GM19025 (cell line): ENCODE results near the gene SH3D19.
"Not testable (repeated sequence)": the region's sequence is repeated elsewhere in the genome, so short reads cannot be mapped to it uniquely, and the experiment has no call there.

Experiments used
- ATAC-seq: cut with Tn5 transposase; IDR thresholded peaks from one replicate; pipeline ENCODE4 v1.9.1; 2021; ENCODE audit warnings: mild to moderate bottlenecking, low read depth, moderate library complexity; ENCODE audit not compliant: unreplicated experiment

SH3D19 gene

DNA sequence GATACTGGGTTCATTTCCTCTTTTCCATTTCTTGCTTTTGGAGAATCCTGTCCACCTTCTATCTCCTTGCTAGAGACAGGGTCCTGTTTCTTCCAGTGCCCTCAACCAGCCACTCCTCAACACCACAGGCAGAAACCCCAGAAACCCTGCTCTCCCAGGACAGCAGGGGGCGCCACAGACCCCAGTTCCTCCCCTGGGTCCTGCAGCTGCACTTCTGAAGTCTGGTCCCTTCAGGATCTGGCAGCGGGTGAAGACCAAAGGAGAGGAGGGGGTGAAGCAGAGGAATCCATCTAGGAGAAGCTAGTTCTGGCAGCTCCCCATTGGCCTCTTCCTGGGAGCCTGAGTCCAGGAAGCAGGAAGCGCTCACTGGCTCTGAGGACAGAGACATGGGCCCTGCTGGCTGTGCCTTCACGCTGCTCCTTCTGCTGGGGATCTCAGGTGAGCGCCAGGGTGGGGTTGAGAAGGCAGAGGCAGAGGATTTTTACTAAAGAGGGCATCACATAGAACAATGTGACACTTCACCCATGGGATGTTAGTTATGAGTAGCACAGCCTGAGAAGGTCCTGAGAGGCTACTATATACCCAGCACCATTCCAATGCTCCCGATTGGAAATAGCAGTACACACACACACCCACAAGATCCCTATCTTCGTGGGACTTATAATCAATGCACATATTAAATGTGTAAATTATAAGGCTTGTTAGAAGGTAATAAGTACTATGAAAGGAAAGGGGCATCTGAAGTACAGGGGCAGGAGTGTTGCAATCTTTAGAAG lies 48.4 kb downstream of the SH3D19 start, which contains the start of gene PRSS48:
PRSS48 (plus strand) TSS at position 375 of the 776 bp plus-strand sequence; CDS start at position 387, 12 bp downstream.
- no peak for ATAC-seq

DNA sequence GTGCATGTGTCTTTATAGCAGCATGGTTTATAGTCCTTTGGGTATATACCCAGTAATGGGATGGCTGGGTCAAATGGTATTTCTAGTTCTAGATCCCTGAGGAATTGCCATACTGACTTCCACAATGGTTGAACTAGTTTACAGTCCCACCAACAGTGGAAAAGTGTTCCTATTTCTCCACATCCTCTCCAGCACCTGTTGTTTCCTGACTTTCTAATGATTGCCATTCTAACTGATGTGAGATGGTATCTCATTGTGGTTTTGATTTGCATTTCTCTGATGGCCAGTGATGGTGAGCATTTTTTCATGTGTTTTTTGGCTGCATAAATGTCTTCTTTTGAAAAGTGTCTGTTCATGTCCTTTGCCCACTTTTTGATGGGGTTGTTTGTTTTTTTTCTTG lies 56.5 kb downstream of the SH3D19 start:
- not testable (repeated sequence) for ATAC-seq

DNA sequence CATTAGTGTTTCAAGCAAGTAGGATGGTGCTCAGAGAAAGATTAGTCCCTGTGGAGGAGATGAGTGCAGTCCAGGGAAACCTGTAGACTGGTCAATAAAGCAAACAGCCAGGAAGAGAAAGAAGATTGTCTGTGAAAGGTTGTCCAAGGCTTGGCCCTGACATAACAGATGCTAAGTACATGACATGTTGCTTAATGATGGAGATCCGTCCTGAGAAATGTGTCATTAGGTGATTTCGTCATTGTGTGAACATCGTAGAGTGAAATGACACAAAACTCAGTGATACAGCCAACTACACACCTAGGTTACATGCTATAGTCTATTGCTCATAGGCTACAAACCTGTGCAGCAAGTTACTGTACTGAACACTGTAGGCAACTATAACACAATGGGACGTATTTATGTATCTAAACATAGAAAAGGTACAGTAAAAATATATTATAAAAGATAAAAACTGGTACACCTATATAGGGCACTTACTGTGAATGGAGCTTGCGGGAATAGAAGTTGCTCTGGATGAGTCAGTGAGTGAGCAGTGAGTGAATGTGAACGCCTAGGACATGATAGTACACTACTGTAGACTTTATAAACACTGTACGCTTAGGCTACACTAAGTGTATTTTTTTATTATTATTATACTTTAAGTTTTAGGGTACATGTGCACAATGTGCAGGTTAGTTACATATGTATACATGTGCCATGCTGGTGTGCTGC lies 57.4 kb downstream of the SH3D19 start:
- no peak for ATAC-seq

DNA sequence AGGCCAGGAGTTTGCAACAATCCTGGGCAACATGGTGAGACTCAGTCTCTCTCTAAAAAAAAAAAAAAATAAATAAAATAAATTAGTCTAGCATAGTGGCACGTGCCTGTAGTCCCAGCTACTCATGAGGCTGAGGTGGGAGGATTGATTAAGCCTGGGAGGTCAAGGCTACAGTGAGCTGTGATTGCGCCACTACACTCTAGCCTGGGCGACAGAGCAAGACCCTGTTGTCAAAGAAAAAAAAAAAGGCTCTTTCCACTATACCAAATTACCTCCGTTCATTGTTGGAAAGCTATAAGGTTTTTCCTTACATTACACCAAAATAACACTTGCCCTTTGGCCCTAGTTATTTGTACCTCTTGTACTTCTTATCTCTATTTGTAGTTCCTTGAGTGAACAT lies 58.3 kb downstream of the SH3D19 start:
- ATAC-seq = no peak

DNA sequence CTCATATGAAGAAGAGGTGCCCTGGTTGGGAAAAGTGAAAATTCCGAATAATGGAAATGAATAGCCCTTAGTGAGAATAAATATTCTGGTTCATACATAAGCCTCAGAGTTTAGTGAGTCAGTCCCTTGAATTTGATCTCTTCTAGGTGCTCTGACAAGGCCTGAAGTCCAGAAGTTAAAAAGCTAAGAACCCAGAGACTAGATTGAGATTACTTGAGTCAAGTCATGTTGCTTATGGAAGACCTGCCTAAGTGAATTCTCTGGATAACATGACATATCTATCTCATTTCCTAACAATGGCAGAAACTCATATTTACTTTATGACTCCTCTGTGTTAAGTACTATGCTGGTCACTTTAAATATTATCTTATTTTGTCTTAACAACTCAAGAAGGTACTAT lies 58.9 kb downstream of the SH3D19 start:
- ATAC-seq = no peak

DNA sequence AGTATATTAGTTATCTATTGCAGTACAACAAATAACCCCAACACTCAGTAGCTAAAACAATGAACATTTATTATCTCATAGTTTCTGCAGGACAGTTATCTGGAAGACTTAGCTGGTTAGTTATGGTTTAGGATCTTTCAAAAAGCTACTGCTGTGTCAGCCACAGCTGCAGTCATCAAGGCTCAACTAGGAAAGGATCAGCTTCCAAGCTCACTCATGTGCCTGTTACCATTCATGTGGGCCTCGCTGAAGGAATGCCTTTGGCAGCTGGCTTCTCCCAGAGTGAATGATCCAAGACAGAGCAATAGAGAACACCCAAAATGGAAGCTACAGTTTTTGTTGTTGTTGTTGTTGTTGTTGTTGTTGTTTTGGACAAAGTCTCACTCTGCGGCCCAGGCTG lies 62.0 kb downstream of the SH3D19 start:
- no peak for ATAC-seq

DNA sequence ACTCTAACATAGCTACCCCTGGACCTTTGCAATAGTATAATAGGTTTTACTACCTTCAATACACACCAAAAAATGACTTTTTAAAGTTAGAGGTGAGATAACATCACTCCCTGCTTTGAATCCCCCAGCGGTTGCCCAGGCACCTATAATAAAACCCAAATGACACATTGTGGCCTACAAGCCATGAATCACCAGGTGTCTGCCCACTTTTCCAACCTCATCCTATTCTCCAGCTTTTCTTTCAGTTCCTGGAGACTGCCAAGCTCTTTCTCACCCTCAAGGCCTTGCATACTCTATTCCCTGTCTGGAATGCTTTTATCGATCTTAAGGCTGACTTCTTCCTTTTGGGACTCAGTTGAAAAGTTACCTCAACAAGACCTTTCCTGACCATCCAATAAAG lies 64.9 kb downstream of the SH3D19 start:
- ATAC-seq = no peak

DNA sequence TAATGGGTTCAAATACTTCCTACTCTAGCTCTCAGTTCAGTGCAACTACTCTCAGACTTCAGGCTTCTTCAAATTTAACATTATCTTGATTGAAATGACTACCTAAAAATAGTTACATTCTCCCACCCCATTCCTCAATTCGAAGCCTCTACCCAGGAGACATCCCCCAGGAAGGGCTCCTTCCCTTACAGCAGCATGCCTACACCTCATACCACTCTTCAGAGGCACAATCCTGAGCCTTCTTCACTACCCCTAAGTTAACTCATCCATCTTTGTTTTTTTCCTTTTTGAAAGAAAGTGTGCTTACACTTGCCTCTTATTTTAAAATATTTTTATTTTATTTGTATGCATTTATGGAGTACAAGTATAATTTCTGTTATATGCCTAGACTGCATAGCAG lies 65.7 kb downstream of the SH3D19 start:
- no peak for ATAC-seq

DNA sequence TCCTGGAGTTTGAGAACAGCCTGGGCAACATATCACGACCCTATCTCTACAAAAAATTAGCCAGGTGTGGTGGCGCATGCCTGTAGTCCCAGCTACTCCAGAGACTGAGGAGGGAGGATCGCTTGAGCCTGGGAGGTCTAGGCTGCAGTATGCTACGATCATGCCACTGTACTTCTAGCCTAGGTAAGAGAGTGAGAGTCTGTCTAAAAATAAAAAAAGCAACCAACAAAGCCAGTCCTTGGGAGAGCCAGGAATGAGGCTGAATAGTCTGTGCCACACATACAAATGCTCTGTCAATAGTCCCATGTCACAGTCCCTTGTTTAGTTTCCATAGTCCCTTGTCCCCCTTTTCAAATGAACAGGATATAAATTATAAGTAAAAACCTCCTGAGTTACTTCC lies 67.7 kb downstream of the SH3D19 start:
- no peak for ATAC-seq

DNA sequence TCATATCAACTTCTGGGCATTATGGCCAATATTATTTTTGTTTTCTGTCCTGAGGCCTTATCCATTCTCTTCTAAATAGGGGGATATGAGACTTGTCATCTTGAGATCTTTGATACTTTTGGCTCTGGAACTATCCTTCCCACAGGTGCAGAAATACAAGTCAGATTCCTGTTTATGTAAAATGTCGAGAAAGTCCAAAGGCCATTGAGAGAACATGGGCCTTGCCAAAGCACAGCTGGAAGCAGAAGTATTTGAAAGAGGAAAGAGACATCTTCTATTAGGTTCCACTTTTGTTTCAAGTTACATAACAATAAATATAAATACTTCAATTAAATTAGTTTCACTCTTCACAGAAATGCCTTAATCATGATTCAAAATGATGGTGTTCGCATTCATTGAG lies 69.3 kb downstream of the SH3D19 start:
- ATAC-seq = no peak

DNA sequence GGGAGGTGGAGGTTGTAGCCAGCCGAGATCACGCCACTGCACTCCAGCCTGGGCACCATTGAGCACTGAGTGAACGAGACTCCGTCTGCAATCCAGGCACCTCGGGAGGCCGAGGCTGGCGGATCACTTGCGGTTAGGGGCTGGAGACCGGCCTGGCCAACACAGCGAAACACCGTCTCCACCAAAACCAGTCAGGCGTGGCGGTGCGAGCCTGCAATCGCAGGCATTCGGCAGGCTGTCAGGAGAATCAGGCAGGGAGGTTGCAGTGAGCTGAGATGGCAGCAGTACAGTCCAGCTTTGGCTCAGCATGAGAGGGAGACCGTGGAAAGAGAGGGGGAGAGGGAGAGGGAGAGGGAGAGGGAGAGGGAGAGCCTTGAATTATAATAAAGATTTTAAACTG lies 69.7 kb downstream of the SH3D19 start:
- ATAC-seq = not testable (repeated sequence)

DNA sequence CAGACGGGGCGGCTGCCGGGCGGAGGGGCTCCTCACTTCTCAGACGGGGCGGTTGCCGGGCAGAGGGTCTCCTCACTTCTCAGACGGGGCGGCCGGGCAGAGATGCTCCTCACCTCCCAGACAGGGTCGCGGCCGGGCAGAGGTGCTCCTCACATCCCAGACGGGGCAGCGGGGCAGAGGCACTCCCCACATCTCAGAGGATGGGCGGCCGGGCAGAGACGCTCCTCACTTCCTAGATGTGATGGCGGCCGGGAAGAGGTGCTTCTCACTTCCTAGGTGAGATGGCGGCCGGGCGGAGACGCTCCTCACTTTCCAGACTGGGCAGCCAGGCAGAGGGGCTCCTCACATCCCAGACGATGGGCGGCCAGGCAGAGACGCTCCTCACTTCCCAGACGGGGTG lies 70.2 kb downstream of the SH3D19 start:
- not testable (repeated sequence) for ATAC-seq

DNA sequence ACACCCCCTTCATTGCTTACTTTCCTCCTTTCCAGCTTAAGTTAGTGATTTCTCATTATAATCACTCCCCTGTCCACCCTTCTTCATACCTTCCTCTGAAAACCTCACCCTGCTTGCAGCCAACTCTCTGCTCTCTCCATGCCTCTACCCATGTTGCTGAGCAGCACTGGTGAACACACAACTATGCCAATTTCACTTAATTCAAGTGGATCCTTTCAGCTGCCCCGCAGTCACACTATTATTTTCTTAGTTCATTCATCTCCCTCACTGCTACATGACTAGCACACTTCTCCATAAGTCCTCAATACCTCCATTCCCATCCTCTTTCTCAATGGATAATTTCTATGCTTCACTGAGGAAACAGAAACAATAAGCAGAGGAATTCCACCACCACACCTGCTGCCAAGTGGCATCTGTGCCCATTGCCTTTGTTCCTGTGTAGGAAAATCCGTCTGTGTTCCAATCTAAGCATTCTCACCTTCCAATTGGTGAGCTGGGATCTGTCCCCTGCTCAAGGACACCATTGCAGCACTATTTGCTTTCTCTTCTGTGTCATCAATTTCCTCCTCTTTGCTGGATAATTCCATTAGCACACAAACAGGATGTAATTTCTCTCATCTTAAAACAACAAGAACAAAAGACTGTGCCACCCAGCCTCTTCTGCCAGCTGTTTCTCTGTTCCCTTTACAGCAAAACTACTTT lies 73.7 kb downstream of the SH3D19 start:
- ATAC-seq = no peak

DNA sequence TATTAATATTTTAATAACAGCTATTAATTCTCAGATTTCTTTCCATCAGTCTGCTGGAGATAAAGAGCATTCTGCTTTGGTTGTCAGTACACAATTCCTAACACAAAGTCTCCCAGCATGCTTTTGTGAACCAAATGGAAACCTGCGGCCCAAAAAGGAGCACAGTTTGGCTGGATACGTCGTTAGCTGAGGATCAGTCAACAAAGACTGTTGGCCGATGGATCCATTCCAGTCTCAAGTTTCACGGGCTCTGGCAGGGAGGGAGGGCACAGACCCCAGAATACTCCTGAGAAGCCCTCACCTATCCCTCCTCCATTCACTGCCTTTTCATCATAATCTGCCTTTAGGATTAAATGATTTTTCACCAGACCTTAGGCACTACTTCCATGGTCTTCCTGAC lies 74.7 kb downstream of the SH3D19 start:
- no peak for ATAC-seq

DNA sequence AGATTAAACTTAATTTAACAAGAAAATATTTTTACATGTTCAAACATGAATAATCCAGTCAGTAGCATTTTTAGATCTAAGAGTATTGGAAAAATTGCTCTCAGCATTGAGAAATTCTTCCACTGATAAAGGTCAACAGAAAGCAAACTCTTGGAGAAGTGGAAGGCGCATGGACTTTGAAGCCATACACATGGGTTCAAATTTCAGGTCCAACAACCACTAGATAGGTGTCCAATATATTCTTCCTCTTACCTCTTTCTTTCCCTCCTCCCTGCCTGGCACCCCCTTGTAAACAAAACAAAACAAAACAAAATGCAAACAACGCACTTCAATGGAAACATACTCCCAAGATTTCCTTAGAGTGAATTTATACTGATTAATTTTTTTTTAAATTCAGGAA lies 76.9 kb downstream of the SH3D19 start:
- no peak for ATAC-seq

DNA sequence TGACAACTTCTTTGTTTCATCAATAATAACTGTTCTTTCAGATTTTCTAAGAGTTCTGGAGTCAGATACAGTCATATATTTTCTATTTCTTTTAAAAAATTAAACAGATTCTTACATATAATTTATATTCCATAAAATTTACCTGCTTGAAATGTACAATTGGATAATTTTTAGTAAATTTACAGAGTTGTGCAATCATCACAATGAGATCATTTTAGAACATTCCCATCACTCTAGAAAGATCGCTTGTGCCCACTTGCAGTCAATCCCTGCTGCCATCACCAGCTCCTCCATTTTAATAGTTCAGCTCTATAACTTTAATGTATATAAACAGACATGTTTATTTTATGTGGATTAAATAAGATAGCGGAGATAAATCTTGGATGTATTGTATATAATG lies 78.0 kb downstream of the SH3D19 start:
- ATAC-seq = no peak

DNA sequence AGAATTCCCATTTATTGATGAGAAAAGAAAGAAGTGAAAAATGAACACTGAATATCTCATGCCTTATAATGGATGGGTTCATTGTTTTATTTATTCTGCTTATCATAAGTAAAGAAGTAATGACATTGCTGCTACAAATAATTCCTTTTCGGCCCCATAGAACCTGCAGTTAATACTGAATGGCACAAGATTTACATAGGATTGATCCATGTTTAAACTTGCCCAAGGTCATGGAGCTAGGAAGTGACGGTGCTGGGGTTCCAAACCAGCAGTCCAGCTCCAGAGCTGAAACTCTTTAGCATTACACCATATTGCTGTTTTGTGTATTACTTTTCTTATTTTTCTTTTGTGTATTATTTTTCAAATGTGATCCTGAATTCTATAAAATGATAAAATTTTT lies 78.7 kb downstream of the SH3D19 start:
- ATAC-seq = no peak

DNA sequence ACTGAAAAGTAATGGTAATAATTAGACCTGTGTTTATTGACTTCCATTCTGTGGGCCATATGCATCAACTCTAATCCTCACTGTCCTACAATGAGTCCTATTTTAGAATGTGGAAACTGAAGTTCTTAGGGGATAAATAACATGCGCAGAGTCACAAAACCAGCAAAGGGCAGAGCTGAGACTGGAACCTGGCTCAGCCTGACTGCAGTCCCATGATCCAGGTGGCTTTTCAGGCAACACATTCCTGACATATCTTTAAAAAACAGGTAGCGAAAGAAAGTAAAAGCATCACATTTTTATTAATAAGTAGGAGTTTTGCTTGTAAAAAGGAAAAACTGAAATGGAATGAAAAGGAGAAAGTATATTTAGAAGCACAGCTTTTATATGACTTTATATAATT lies 83.1 kb downstream of the SH3D19 start:
- no peak for ATAC-seq

DNA sequence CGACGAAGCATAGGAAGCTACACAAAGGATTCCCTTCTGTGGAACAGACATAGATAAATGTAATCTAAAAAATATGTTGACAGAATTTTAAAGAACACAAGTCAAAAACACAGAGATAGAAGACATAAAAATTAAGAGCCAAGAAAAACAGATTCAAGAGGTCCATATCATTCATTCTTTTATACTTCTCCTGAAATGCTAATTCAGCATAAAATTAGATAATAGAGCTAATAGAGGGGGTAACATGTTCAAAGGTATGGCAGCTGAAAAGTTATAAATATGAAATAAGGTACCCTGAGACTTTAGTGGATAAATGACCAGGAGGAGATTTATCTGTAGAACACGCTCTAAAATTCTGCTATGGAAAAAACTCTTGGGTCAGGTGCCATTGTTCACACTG lies 85.8 kb downstream of the SH3D19 start:
- ATAC-seq = no peak

DNA sequence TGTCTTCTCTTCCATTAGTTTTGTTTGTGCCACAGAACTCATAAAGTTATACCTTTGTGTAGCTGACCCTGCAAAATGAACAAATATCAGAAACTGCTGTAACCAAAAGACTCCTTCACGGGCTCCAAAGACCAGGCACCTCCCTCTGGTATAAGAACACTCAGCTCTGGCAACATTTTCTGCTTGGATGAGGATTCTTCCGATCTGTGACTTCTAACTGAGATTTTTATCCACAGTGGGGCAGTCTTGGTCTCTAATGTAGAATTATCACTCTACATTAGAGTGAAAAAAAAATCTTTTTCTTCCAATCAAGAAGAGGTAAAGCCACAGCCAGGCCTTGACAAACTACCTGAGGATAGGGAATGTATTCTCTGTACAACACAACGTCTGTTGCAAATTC lies 86.9 kb downstream of the SH3D19 start:
- ATAC-seq = no peak

DNA sequence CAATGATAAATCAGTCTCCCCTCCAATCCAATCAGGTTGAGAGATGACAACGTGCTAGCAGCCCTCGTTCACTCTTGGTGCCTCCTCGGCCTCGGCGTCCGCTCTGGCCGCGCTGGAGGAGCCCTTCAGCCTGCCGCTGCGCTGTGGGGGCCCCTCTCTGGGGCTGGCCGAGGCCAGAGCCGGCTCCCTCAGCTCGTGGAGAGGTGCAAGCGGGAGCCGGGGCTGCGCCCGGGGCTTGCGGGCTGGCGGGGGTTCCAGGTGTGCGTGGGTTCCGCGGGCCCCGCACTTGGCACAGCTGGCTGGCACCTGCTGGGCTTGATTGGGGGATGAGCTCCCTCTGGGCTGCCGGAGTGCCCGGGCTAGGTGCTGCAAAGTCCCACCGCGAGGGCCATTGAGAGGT lies 89.4 kb downstream of the SH3D19 start:
- no peak for ATAC-seq
